HepG2 (cell line): ENCODE results near the gene MSX2. TPM values are rescaled to one million over a fixed set of nuclear protein-coding genes. Genes with fewer than 3 reads are reported as not detected.

ENCODE experiments used
- ATAC-seq: fragments of 200-7000 bp; cut with Tn5 transposase; 3 replicates; pipeline ENCODE4 v1.9.1; 2020; ENCODE audit warnings: mild to moderate bottlenecking, moderate library complexity
- BruUV-seq: library from RNA; stranded (reverse); fragments of 400-500 nt; replicated peaks from 2 replicates; lab custom pipeline; 2021; lab: Mats Ljungman, UMichigan
- CTCF ChIA-PET: fragments of 300-600 bp; formaldehyde crosslinking; extraction: SDS; loops from one replicate; lab custom pipeline; 2021; ENCODE audit warnings: low total read pairs, inconsistent platforms, low intra/inter-chr PET ratio; lab: Yijun Ruan, JAX
- POLR2A ChIA-PET: fragments of 350-600 bp; sonication (Branson Sonifier 250); formaldehyde crosslinking; loops from one replicate; lab custom pipeline; 2020; ENCODE audit warnings: antibody characterized with exemption, inconsistent platforms; lab: Yijun Ruan, JAX
- DNase-seq: peaks from one replicate; pipeline ENCODE4 v3.0.0-alpha.2; 2015; ENCODE audit warnings: low spot score
- FAIRE-seq: peaks from 3 replicates; lab custom pipeline; 2011; peaks lifted over from hg19 to GRCh38; lab: Jason Lieb, UNC
- H2AFZ ChIP-seq: one replicate; pipeline ENCODE4 v1.6.1; 2011; ENCODE audit warnings: low read length, inconsistent platforms
- H3K27ac ChIP-seq: fragments of 300-600 bp; 3 replicates; pipeline ENCODE4 v1.8.0; 2011; ENCODE audit warnings: mixed run types, mild to moderate bottlenecking, mixed read lengths, low read length, inconsistent platforms; ENCODE audit not compliant: insufficient read depth; ENCODE audit errors: extremely low read length
- H3K27me3 ChIP-seq, 2 experiments: fragments of 200-600 bp in 1 of 2; 2 replicates in 1 of 2; 3 replicates in 1 of 2; pipeline versions ENCODE4 v1.6.0 to v1.8.0; 2011; ENCODE audit warnings: low read length in 2 of 2, mild to moderate bottlenecking in 2 of 2, moderate library complexity in 2 of 2, inconsistent platforms in 1 of 2; ENCODE audit not compliant: insufficient read depth in 2 of 2, control insufficient read depth in 1 of 2
- H3K36me3 ChIP-seq, 2 experiments: fragments of 200-600 bp in 1 of 2; replicated peaks in 1 of 2; 2 replicates in 1 of 2; 3 replicates in 1 of 2; pipeline versions ENCODE4 v1.5.1 to v1.8.0; 2011; ENCODE audit warnings: low read length in 2 of 2, inconsistent platforms in 1 of 2; ENCODE audit not compliant: insufficient read depth in 2 of 2, control insufficient read depth in 1 of 2
- H3K4me1 ChIP-seq: 2 replicates; pipeline ENCODE4 v1.5.1; 2012; ENCODE audit warnings: low read length, inconsistent platforms; ENCODE audit not compliant: insufficient read depth
- H3K4me2 ChIP-seq: 2 replicates; pipeline ENCODE4 v1.6.0; 2011; ENCODE audit warnings: low read depth, low read length, inconsistent platforms
- H3K4me3 ChIP-seq, 3 experiments: fragments of 200-600 bp in 1 of 3; sonication (generic), shearing (Covaris generic) in 1 of 3; replicated peaks in 1 of 3; 2 replicates each; pipeline ENCODE4 v1.5.1; 2011 to 2016; ENCODE audit warnings: low read length in 3 of 3, inconsistent platforms in 2 of 3, low read depth in 2 of 3, mild to moderate bottlenecking in 2 of 3, control low read depth in 1 of 3, mixed read lengths in 1 of 3; ENCODE audit not compliant: insufficient read depth in 1 of 3
- H3K79me2 ChIP-seq: one replicate; pipeline ENCODE4 v1.6.1; 2011; ENCODE audit warnings: low read length, inconsistent platforms; ENCODE audit not compliant: insufficient read depth
- H3K9ac ChIP-seq: 2 replicates; pipeline ENCODE4 v1.6.0; 2011; ENCODE audit warnings: mild to moderate bottlenecking, low read depth, low read length, inconsistent platforms; ENCODE audit not compliant: insufficient read depth
- H3K9me3 ChIP-seq: 2 replicates; pipeline ENCODE4 v1.5.1; 2012; ENCODE audit warnings: mild to moderate bottlenecking, low read length
- H4K20me1 ChIP-seq: 2 replicates; pipeline ENCODE4 v1.6.0; 2011; ENCODE audit warnings: inconsistent platforms, mild to moderate bottlenecking, low read length, moderate library complexity; ENCODE audit not compliant: insufficient read depth
- FOSL1 ChIP-seq: sonication (generic); formaldehyde crosslinking; IDR thresholded peaks from 2 replicates; pipeline ENCODE4 v1.9.0; 2021; ENCODE audit warnings: missing genetic modification reagents, borderline replicate concordance
- FOXP4 ChIP-seq: sonication (generic); formaldehyde crosslinking; IDR thresholded peaks from 2 replicates; pipeline ENCODE4 v1.4.0; 2020; ENCODE audit warnings: missing genetic modification reagents
- HBP1 ChIP-seq: IDR thresholded peaks from 2 replicates; pipeline ENCODE4 v1.6.1; 2016; ENCODE audit warnings: low read depth, control low read depth
- MEIS2 ChIP-seq: sonication (generic); formaldehyde crosslinking; IDR thresholded peaks from 2 replicates; pipeline ENCODE4 v1.9.0; 2021; ENCODE audit warnings: mild to moderate bottlenecking, missing genetic modification reagents
- POLR2A ChIP-seq, 2 experiments: IDR thresholded peaks; 2 replicates each; pipeline ENCODE4 v1.6.1; 2011; ENCODE audit warnings: low read depth in 2 of 2, low read length in 2 of 2, mild to moderate bottlenecking in 1 of 2, moderate library complexity in 1 of 2; ENCODE audit not compliant: insufficient read depth in 1 of 2
- RFX3 ChIP-seq: IDR thresholded peaks from 2 replicates; pipeline ENCODE4 v1.6.1; 2016; ENCODE audit warnings: missing biosample characterization, missing genetic modification reagents
- SOX13 ChIP-seq, 3 experiments: fragments of 450-650 bp in 1 of 3; sonication (generic) in 1 of 3; formaldehyde crosslinking in 1 of 3; IDR thresholded peaks in 2 of 3; conservative IDR thresholded peaks in 1 of 3; 2 replicates each; pipeline versions ENCODE4 v1.5.0 to v1.6.1; 2016 to 2020; ENCODE audit warnings: antibody characterized with exemption in 1 of 3, mild to moderate bottlenecking in 1 of 3, missing compliant biosample characterization in 1 of 3, missing genetic modification reagents in 1 of 3, moderate library complexity in 1 of 3
- SOX6 ChIP-seq, 2 experiments: fragments of 450-650 bp in 1 of 2; sonication (generic) in 1 of 2; formaldehyde crosslinking in 1 of 2; IDR thresholded peaks; 2 replicates each; pipeline versions ENCODE4 v1.4.0 to v1.6.1; 2017 to 2020; ENCODE audit warnings: antibody characterized with exemption in 1 of 2, mild to moderate bottlenecking in 1 of 2, missing genetic modification reagents in 1 of 2
- in situ Hi-C: cut with HindIII; loops from 2 replicates; pipeline ENCODE4 v1.10.0; 2017; ENCODE audit warnings: low pct_unique_long_range_greater_than_20kb; ENCODE audit not compliant: extremely low pct_ligation_motif_present
- intact Hi-C: fragments of 100-400 bp; cut with micrococcal nuclease; formaldehyde crosslinking; loops from one replicate; pipeline ENCODE4 v1.10.0; 2022; ENCODE audit not compliant: unreplicated experiment
- polyA plus RNA-seq, 8 experiments: library from polyadenylated mRNA; depleted of rRNA in 3 of 8; stranded (reverse) in 7 of 8; unstranded in 1 of 8; fragments of >200 nt; fragmentation: Illumina TruSeq in 4 of 8; extraction: Trizol in 4 of 8; gene quantifications; 2 replicates each; pipeline versions ENCODE4 v1.2.1 to v1.2.3, GENCODE V29; 2011 to 2016; ENCODE audit warnings: low read depth in 4 of 8, missing spikeins in 1 of 8, mixed read lengths in 1 of 8; ENCODE audit not compliant: insufficient read depth in 1 of 8
- total RNA-seq, 5 experiments: library from RNA; depleted of rRNA; stranded (reverse); fragments of >200 nt; fragmentation: Illumina TruSeq; extraction: Trizol; gene quantifications; 2 replicates each; pipeline ENCODE4 v1.2.3, GENCODE V29; 2016; ENCODE audit warnings: low read depth in 1 of 5
- TF ChIP-seq, protein P1 (sequence below): sonication (generic); formaldehyde crosslinking; IDR thresholded peaks from 2 replicates; pipeline ENCODE4 v1.8.1; 2023; ENCODE audit warnings: mild to moderate bottlenecking, moderate library complexity, missing genetic modification reagents

Gene MSX2
- total and polyA plus RNA-seq, 2 of the 13 experiments (the other 11 are each of a cell fraction or from before 2014, with no cell fraction given): not detected

GRCh38 chr5:174680901-174681565, 43.3 kb upstream of the MSX2 start (continued):
- no peak for TF ChIP-seq SOX13 (IDR thresholded peaks at IDR 0.05)
- no peak for TF ChIP-seq SOX13 (CRISPR knock-in tag; conservative IDR thresholded peaks at IDR 0.05 in 1 of 2, IDR thresholded peaks at IDR 0.05 in 1 of 2)
- no peak for TF ChIP-seq POLR2A (IDR thresholded peaks at IDR 0.05; ENCODE audit: insufficient read depth in 1 of 2, low read depth in 2 of 2, low read length in 2 of 2)
- TF ChIP-seq, all 625 proteins: peak for 0

GRCh38 chr5:174687503-174687902, 36.9 kb upstream of the MSX2 start:
- ATAC-seq (no peak), DNase-seq (no peak), FAIRE-seq (no peak)
- TF ChIP-seq FOXP4 (CRISPR knock-in tag): no peak
- TF ChIP-seq HBP1 (CRISPR knock-in tag): no peak
- no peak for TF ChIP-seq MEIS2 (CRISPR knock-in tag)
- TF ChIP-seq FOSL1 (CRISPR knock-in tag): no peak
- no peak for TF ChIP-seq RFX3
- TF ChIP-seq SOX6 (IDR thresholded peaks at IDR 0.05): no peak
- no peak for TF ChIP-seq SOX6 (CRISPR knock-in tag; IDR thresholded peaks at IDR 0.05)
- TF ChIP-seq, protein P1, sequence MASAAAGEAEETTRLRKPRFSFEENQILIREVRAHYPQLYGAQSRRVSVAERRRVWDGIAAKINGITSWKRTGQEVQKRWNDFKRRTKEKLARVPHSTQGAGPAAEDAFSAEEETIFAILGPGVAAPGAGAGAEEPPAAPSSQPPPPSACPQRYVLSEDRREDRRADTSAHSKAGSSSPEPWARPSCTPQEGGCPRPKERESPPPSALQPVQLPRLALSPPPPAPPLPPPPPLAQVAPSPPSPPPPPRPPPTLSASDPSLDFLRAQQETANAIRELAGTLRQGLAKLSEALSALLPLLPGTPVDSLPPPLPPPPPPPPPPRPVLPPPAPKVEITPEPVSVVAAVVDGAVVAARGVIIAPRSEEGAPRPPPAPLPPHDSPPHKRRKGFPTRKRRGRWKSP (CRISPR knock-in tag): no peak
- no peaks in the 10 kb centered on the region for H4K20me1 ChIP-seq
- H2AFZ ChIP-seq: no peak overlapping the region
- no peak overlapping the region for H3K4me2 ChIP-seq
- no TSS peak for BruUV-seq
- no peaks in the 10 kb centered on the region for H3K36me3 ChIP-seq
- CTCF ChIA-PET: no interaction called here
- no peaks in the 10 kb centered on the region for H3K79me2 ChIP-seq
- POLR2A ChIA-PET: no interaction called here
- in situ Hi-C loops (no loop called here), intact Hi-C loops (no loop called here)
- H3K9ac ChIP-seq: no peak overlapping the region
- H3K4me3 ChIP-seq: no peak overlapping the region
- no peak overlapping the region for H3K27ac ChIP-seq
- peaks cover 8% of the 10 kb centered on the region for H3K4me1 ChIP-seq
- peaks cover 0 to 26% of the 10 kb centered on the region in 2 experiments; a peak in 4 of 5 replicates for H3K27me3 ChIP-seq
- no peaks in the 10 kb centered on the region for H3K9me3 ChIP-seq
